IMR-90 (cell line): ENCODE data around the gene ARL8B. TPM values are rescaled to one million over a fixed set of nuclear protein-coding genes. Genes with fewer than 3 reads are reported as not detected.

Experiments used
- ATAC-seq: fragments of 200-7000 bp; cut with Tn5 transposase; 2 replicates; pipeline ENCODE4 v1.9.1; 2020; ENCODE audit warnings: low read depth, mild to moderate bottlenecking, moderate library complexity
- BruUV-seq: library from RNA; stranded (reverse); fragments of 400-500 nt; replicated peaks from 2 replicates; lab custom pipeline; 2021; lab: Mats Ljungman, UMichigan
- CTCF ChIA-PET: fragments of 300-600 bp; formaldehyde crosslinking; extraction: SDS; loops from one replicate; lab custom pipeline; 2021; ENCODE audit warnings: antibody characterized with exemption; lab: Yijun Ruan, JAX
- POLR2A ChIA-PET: fragments of 300-600 bp; sonication (Branson Sonifier 250); formaldehyde crosslinking; loops from one replicate; lab custom pipeline; 2022; ENCODE audit warnings: antibody characterized with exemption; ENCODE audit not compliant: unreplicated experiment; lab: Charles Lee
- DNase-seq: peaks from one replicate; pipeline ENCODE4 v3.0.0; 2013
- H2AFZ ChIP-seq: replicated peaks from 2 replicates; pipeline ENCODE3; 2013; ENCODE audit warnings: low read length, mild to moderate bottlenecking; ENCODE audit not compliant: poor library complexity
- H2AK5ac ChIP-seq: 2 replicates; pipeline ENCODE4 v1.6.1; 2013; ENCODE audit warnings: low read depth, low read length, inconsistent platforms
- H2AK9ac ChIP-seq: replicated peaks from 2 replicates; pipeline ENCODE3; 2013; ENCODE audit warnings: mild to moderate bottlenecking, low read depth, low read length, moderate library complexity; ENCODE audit not compliant: poor library complexity
- H2BK120ac ChIP-seq: 2 replicates; pipeline ENCODE4 v1.6.1; 2013; ENCODE audit warnings: low read depth, low read length, inconsistent platforms
- H2BK15ac ChIP-seq: 3 replicates; pipeline ENCODE4 v1.6.1; 2013; ENCODE audit warnings: low read depth, low read length, inconsistent platforms
- H2BK20ac ChIP-seq: 2 replicates; pipeline ENCODE4 v1.6.1; 2013; ENCODE audit warnings: low read depth, mild to moderate bottlenecking, inconsistent platforms, low read length, moderate library complexity
- H2BK5ac ChIP-seq: 2 replicates; pipeline ENCODE4 v1.6.1; 2013; ENCODE audit warnings: mild to moderate bottlenecking, low read depth, low read length, inconsistent platforms; ENCODE audit not compliant: poor library complexity, severe bottlenecking
- H3K14ac ChIP-seq: replicated peaks from 2 replicates; pipeline ENCODE4 v1.6.1; 2013; ENCODE audit warnings: low read depth, low read length, inconsistent platforms
- H3K18ac ChIP-seq: 2 replicates; pipeline ENCODE4 v1.6.1; 2013; ENCODE audit warnings: low read depth, low read length, control low read depth
- H3K23ac ChIP-seq: 2 replicates; pipeline ENCODE4 v1.6.1; 2013; ENCODE audit warnings: low read depth, low read length, inconsistent platforms
- H3K27ac ChIP-seq: 2 replicates; pipeline ENCODE4 v1.5.1; 2013; ENCODE audit warnings: mild to moderate bottlenecking, control low read depth, low read length; ENCODE audit not compliant: insufficient read depth
- H3K27me3 ChIP-seq: 2 replicates; pipeline ENCODE4 v1.6.1; 2013; ENCODE audit warnings: low read length; ENCODE audit not compliant: control insufficient read depth, insufficient read depth
- H3K36me3 ChIP-seq: 2 replicates; pipeline ENCODE4 v1.6.1; 2013; ENCODE audit warnings: low read length, mixed read lengths; ENCODE audit not compliant: control insufficient read depth, insufficient read depth
- H3K4ac ChIP-seq: 2 replicates; pipeline ENCODE4 v1.6.1; 2013; ENCODE audit warnings: low read depth, low read length, inconsistent platforms
- H3K4me1 ChIP-seq: 2 replicates; pipeline ENCODE4 v1.6.1; 2013; ENCODE audit warnings: low read length, mixed read lengths; ENCODE audit not compliant: control insufficient read depth, insufficient read depth
- H3K4me2 ChIP-seq: 2 replicates; pipeline ENCODE4 v1.6.1; 2013; ENCODE audit warnings: low read depth, mild to moderate bottlenecking, control low read depth, low read length, moderate library complexity
- H3K4me3 ChIP-seq: 2 replicates; pipeline ENCODE4 v1.5.1; 2013; ENCODE audit warnings: low read depth, mild to moderate bottlenecking, control low read depth, low read length, moderate library complexity; ENCODE audit not compliant: insufficient read depth
- H3K56ac ChIP-seq: 2 replicates; pipeline ENCODE4 v1.6.1; 2013; ENCODE audit warnings: low read length, inconsistent platforms; ENCODE audit not compliant: insufficient read depth; ENCODE audit errors: extremely low read depth
- H3K79me1 ChIP-seq, 2 experiments: 2 replicates each; pipeline ENCODE4 v1.6.1; 2013; ENCODE audit warnings: low read length in 2 of 2, inconsistent platforms in 1 of 2, low read depth in 1 of 2
- H3K9ac ChIP-seq: 2 replicates; pipeline ENCODE4 v1.6.1; 2013; ENCODE audit warnings: low read depth, low read length, control low read depth
- H3K9me1 ChIP-seq: 2 replicates; pipeline ENCODE4 v1.6.1; 2013; ENCODE audit warnings: low read length, inconsistent platforms; ENCODE audit not compliant: insufficient read depth
- H3K9me3 ChIP-seq: 2 replicates; pipeline ENCODE4 v1.6.1; 2013; ENCODE audit warnings: low read length; ENCODE audit not compliant: control insufficient read depth, insufficient read depth
- H4K20me1 ChIP-seq: 2 replicates; pipeline ENCODE4 v1.6.1; 2013; ENCODE audit warnings: low read length, inconsistent platforms; ENCODE audit not compliant: insufficient read depth
- H4K5ac ChIP-seq: 2 replicates; pipeline ENCODE4 v1.6.1; 2013; ENCODE audit warnings: mild to moderate bottlenecking, low read depth, low read length, control low read depth
- H4K8ac ChIP-seq, 2 experiments: 2 replicates each; pipeline ENCODE4 v1.6.1; 2013; ENCODE audit warnings: low read depth in 2 of 2, low read length in 2 of 2, control low read depth in 1 of 2, inconsistent platforms in 1 of 2
- H4K91ac ChIP-seq: 2 replicates; pipeline ENCODE4 v1.6.1; 2013; ENCODE audit warnings: low read depth, low read length, inconsistent platforms; ENCODE audit not compliant: insufficient read depth
- CEBPB ChIP-seq: IDR thresholded peaks from 2 replicates; pipeline ENCODE4 v1.6.1; 2012; ENCODE audit warnings: low read depth, low read length, improper control_type of control experiment
- CTCF ChIP-seq: conservative IDR thresholded peaks from 2 replicates; pipeline ENCODE4 v1.5.1; 2012; ENCODE audit warnings: mild to moderate bottlenecking, low read depth, low read length, improper control_type of control experiment
- ELK1 ChIP-seq: fragments of 150-350 bp; IDR thresholded peaks from 2 replicates; pipeline ENCODE4 v1.6.1; 2016; ENCODE audit warnings: low read depth, mild to moderate bottlenecking, low read length, moderate library complexity, borderline replicate concordance
- MAFK ChIP-seq: IDR thresholded peaks from 2 replicates; pipeline ENCODE4 v1.6.1; 2012; ENCODE audit warnings: low read depth, low read length, improper control_type of control experiment
- NFE2L2 ChIP-seq: fragments of 150-350 bp; IDR thresholded peaks from 2 replicates; pipeline ENCODE4 v1.6.1; 2016; ENCODE audit warnings: low read depth, mild to moderate bottlenecking, low read length
- POLR2A ChIP-seq: IDR thresholded peaks from 2 replicates; pipeline ENCODE4 v1.6.1; 2012; ENCODE audit warnings: mild to moderate bottlenecking, low read depth, low read length
- RCOR1 ChIP-seq: IDR thresholded peaks from 2 replicates; pipeline ENCODE4 v1.6.1; 2012; ENCODE audit warnings: mild to moderate bottlenecking, low read length, improper control_type of control experiment; ENCODE audit not compliant: insufficient replicate concordance
- SMC3 ChIP-seq: fragments of 150-350 bp; IDR thresholded peaks from 2 replicates; pipeline ENCODE4 v1.6.1; 2016; ENCODE audit warnings: low read depth, mild to moderate bottlenecking, antibody characterized with exemption, low read length, moderate library complexity
- USF2 ChIP-seq: fragments of 150-350 bp; IDR thresholded peaks from 2 replicates; pipeline ENCODE4 v1.6.1; 2017; ENCODE audit warnings: mild to moderate bottlenecking, antibody characterized with exemption, low read length, low read depth
- WGBS, 2 experiments: methylation state at CpG; one replicate each; pipeline versions ENCODE4 v1.1.5 to v1.1.7; 2013; ENCODE audit warnings: missing lambda C conversion rate in 2 of 2; ENCODE audit not compliant: insufficient read length in 1 of 2; ENCODE audit errors: extremely low coverage in 2 of 2; 5-methylcytosine and 5-hydroxymethylcytosine counted together
- dilution Hi-C: fragments of 300-500 bp; cut with HindIII; formaldehyde crosslinking; loops from one replicate; pipeline ENCODE4 v1.14.3; 2018; ENCODE audit warnings: low sequenced_read_pairs; ENCODE audit not compliant: unreplicated experiment
- in situ Hi-C: fragments of 300-500 bp; cut with MboI; formaldehyde crosslinking; loops from 3 replicates; pipeline ENCODE4 v1.14.3; 2019; ENCODE audit warnings: low sequenced_read_pairs, inconsistent platforms, mixed read lengths
- intact Hi-C: fragments of 100-400 bp; cut with micrococcal nuclease; formaldehyde crosslinking; loops from 2 replicates; pipeline ENCODE4 v1.10.0; 2022
- polyA plus RNA-seq, 3 experiments: library from polyadenylated mRNA; depleted of rRNA; stranded (reverse); fragments of >200 nt; gene quantifications; 2 replicates each; pipeline ENCODE4 v1.2.3, GENCODE V29; 2012; ENCODE audit warnings: low replicate concordance in 1 of 3
- total RNA-seq: library from RNA; depleted of rRNA; stranded (reverse); fragments of >200 nt; gene quantifications from 2 replicates; pipeline ENCODE4 v1.2.3, GENCODE V29; 2012

Gene ARL8B
- total and polyA plus RNA-seq, 2 of the 4 experiments (the other 2 are of a cell fraction), result 32.3 to 47.0 TPM

GRCh38 chr3:5128849-5129248, 6.8 kb downstream of the ARL8B start:
- H4K8ac ChIP-seq, result no peak overlapping the region
- H3K56ac ChIP-seq, result no peak overlapping the region
- no peak overlapping the region for H3K4ac ChIP-seq
- H2AFZ ChIP-seq, result no peak overlapping the region
- dilution Hi-C loops, result no loop called here
- no peak overlapping the region for H3K18ac ChIP-seq
- no peak overlapping the region for H2BK20ac ChIP-seq
- H3K4me2 ChIP-seq, result no peak overlapping the region
- no TSS peak for BruUV-seq
- no peak overlapping the region for H4K91ac ChIP-seq
- H3K9me1 ChIP-seq, result 0 out of 2 replicates have a peak, but pooled peaks cover 6% of the 10 kb centered on the region
- DNase-seq, result no peak
- no peak overlapping the region for H3K4me3 ChIP-seq
- no peaks in the 10 kb centered on the region for H3K9me3 ChIP-seq
- no peak overlapping the region for H3K23ac ChIP-seq
- no peak overlapping the region for H2BK120ac ChIP-seq
- no peak overlapping the region for H2AK9ac ChIP-seq
- POLR2A ChIA-PET, result no interaction called here
- in situ Hi-C loops, result loop anchor here (10.0 kb wide), 1 partner anchor 144 kb away; no protein-coding TSS in a partner anchor
- ATAC-seq, result no peak
- H3K79me1 ChIP-seq, result peaks cover 0 to 45% of the 10 kb centered on the region in 2 experiments; a peak in 3 of 4 replicates
- no CpG with 5 or more reads among the region's 2 CpGs for WGBS, 2 experiments
- no peak overlapping the region for H2BK15ac ChIP-seq
- H3K36me3 ChIP-seq, result no peaks in the 10 kb centered on the region
- no peaks in the 10 kb centered on the region for H3K27me3 ChIP-seq
- intact Hi-C loops, result loop anchor here (5.0 kb wide), 1 partner anchor 33 kb away; no protein-coding TSS in a partner anchor
- H2AK5ac ChIP-seq, result no peak overlapping the region
- no peak overlapping the region for H2BK5ac ChIP-seq
- no peak overlapping the region for H3K9ac ChIP-seq
- TF ChIP-seq POLR2A (no peak), NFE2L2 (no peak), CEBPB (no peak), MAFK (no peak), SMC3 (no peak), ELK1 (no peak), RCOR1 (no peak), USF2 (no peak), CTCF (no peak)
- H3K27ac ChIP-seq, result no peak overlapping the region
- CTCF ChIA-PET, result no interaction called here
- H4K5ac ChIP-seq, result no peak overlapping the region
- no peak overlapping the region for H3K14ac ChIP-seq
- peaks cover 66% of the 10 kb centered on the region for H4K20me1 ChIP-seq
- H3K4me1 ChIP-seq, result no peaks in the 10 kb centered on the region
